GM12878 (cell line): ENCODE measurements around the gene LRRC73. TPM values are rescaled to one million over a fixed set of nuclear protein-coding genes. Genes with fewer than 3 reads are reported as not detected.

Experiments used
- ATAC-seq: fragments of 200-7000 bp; cut with Tn5 transposase; 3 replicates; pipeline ENCODE4 v1.9.1; 2020; ENCODE audit warnings: mild to moderate bottlenecking, moderate library complexity
- BruUV-seq: library from RNA; stranded (reverse); fragments of 400-500 nt; replicated peaks from 2 replicates; lab custom pipeline; 2021; lab: Mats Ljungman, UMichigan
- CTCF ChIA-PET: fragments of 300-600 bp; sonication (Branson Sonifier 250); formaldehyde crosslinking; extraction: SDS; loops from one replicate; lab custom pipeline; 2021; ENCODE audit warnings: inconsistent platforms; lab: Yijun Ruan, JAX
- POLR2A ChIA-PET: fragments of 350-600 bp; formaldehyde crosslinking; extraction: SDS; loops from one replicate; lab custom pipeline; 2021; ENCODE audit warnings: inconsistent platforms; lab: Charles Lee
- RAD21 ChIA-PET: fragments of 300-600 bp; sonication (Branson Sonifier 250); formaldehyde crosslinking; loops from one replicate; lab custom pipeline; 2023; ENCODE audit warnings: antibody characterized with exemption; ENCODE audit not compliant: unreplicated experiment; lab: Charles Lee
- SMC1A ChIA-PET: fragments of 300-600 bp; sonication (Branson Sonifier 250); formaldehyde crosslinking; loops from one replicate; lab custom pipeline; 2023; ENCODE audit not compliant: unreplicated experiment, uncharacterized antibody; lab: Charles Lee
- DNase-seq: peaks from one replicate; pipeline ENCODE4 v3.0.0-alpha.2; 2011; ENCODE audit warnings: low read depth, low spot score
- FAIRE-seq: peaks from 3 replicates; lab custom pipeline; 2011; peaks lifted over from hg19 to GRCh38; lab: Jason Lieb, UNC
- H2AFZ ChIP-seq: 2 replicates; pipeline ENCODE4 v1.6.0; 2011; ENCODE audit warnings: low read depth, low read length, control low read depth; ENCODE audit not compliant: control insufficient read depth
- H3K27ac ChIP-seq: 2 replicates; pipeline ENCODE4 v1.5.1; 2011; ENCODE audit warnings: control low read depth; ENCODE audit not compliant: control insufficient read depth, insufficient read depth
- H3K27me3 ChIP-seq, 2 experiments: replicated peaks in 1 of 2; 2 replicates each; pipeline versions ENCODE4 v1.6.0 to v1.6.1; 2011; ENCODE audit warnings: low read length in 1 of 2; ENCODE audit not compliant: control insufficient read depth in 2 of 2, insufficient read depth in 2 of 2
- H3K36me3 ChIP-seq, 2 experiments: 2 replicates each; pipeline ENCODE4 v1.5.1; 2011; ENCODE audit warnings: low read length in 1 of 2; ENCODE audit not compliant: control insufficient read depth in 2 of 2, insufficient read depth in 2 of 2
- H3K4me1 ChIP-seq: 2 replicates; pipeline ENCODE4 v1.6.1; 2011; ENCODE audit warnings: mild to moderate bottlenecking, low read length, moderate library complexity, mixed read lengths; ENCODE audit not compliant: control insufficient read depth, insufficient read depth
- H3K4me2 ChIP-seq: 2 replicates; pipeline ENCODE4 v1.6.0; 2011; ENCODE audit warnings: control low read depth; ENCODE audit not compliant: control insufficient read depth, insufficient read depth
- H3K4me3 ChIP-seq: fragments of 200-600 bp; sonication (generic); 2 replicates; pipeline ENCODE4 v1.5.1; 2016
- H3K79me2 ChIP-seq: 2 replicates; pipeline ENCODE4 v1.6.0; 2011; ENCODE audit warnings: low read length; ENCODE audit not compliant: control insufficient read depth, insufficient read depth
- H3K9ac ChIP-seq: 2 replicates; pipeline ENCODE4 v1.8.0; 2011; ENCODE audit warnings: low read length, control low read depth, mixed read lengths; ENCODE audit not compliant: control insufficient read depth, insufficient read depth
- H3K9me3 ChIP-seq: replicated peaks from 3 replicates; pipeline ENCODE4 v1.5.1; 2011; ENCODE audit warnings: mild to moderate bottlenecking, low read length; ENCODE audit not compliant: control insufficient read depth, insufficient read depth
- H4K20me1 ChIP-seq: 2 replicates; pipeline ENCODE4 v1.6.0; 2011; ENCODE audit not compliant: control insufficient read depth, insufficient read depth
- BRCA1 ChIP-seq: IDR thresholded peaks from 2 replicates; pipeline ENCODE4 v1.6.1; 2011; ENCODE audit warnings: low read depth, low read length, improper control_type of control experiment
- FOXK2 ChIP-seq: fragments of 450-650 bp; IDR thresholded peaks from 2 replicates; pipeline ENCODE4 v1.6.1; 2017; ENCODE audit warnings: mild to moderate bottlenecking, moderate library complexity
- NBN ChIP-seq: fragments of 450-650 bp; IDR thresholded peaks from 2 replicates; pipeline ENCODE4 v1.6.1; 2016
- RAD51 ChIP-seq: fragments of 450-650 bp; IDR thresholded peaks from 2 replicates; pipeline ENCODE4 v1.6.1; 2016; ENCODE audit warnings: moderate library complexity, mild to moderate bottlenecking, inconsistent platforms
- WGBS: methylation state at CpG from one replicate; pipeline ENCODE4 v1.1.6; 2016; ENCODE audit warnings: low lambda C conversion rate; ENCODE audit not compliant: insufficient replicate concordance, insufficient coverage; ENCODE audit errors: missing lambda C conversion rate; 5-methylcytosine and 5-hydroxymethylcytosine counted together
- in situ Hi-C: fragments of 300-500 bp; cut with MboI; formaldehyde crosslinking; loops from 9 replicates; pipeline ENCODE4 v1.14.3; 2018; ENCODE audit warnings: mixed read lengths
- intact Hi-C: fragments of 100-400 bp; cut with micrococcal nuclease; formaldehyde crosslinking; loops from one replicate; pipeline ENCODE4 v1.14.2; 2022; ENCODE audit not compliant: unreplicated experiment
- polyA plus RNA-seq, 11 experiments: library from polyadenylated mRNA; depleted of rRNA in 4 of 11; unstranded in 6 of 11; stranded (reverse) in 5 of 11; fragments of >200 nt; fragmentation: Nextera tagmentation in 4 of 11; fragmentation: Illumina TruSeq in 1 of 11; extraction: Ambion mirVana in 4 of 11; extraction: Trizol in 1 of 11; gene quantifications; 1 replicate in 1 of 11; 2 replicates in 10 of 11; pipeline versions ENCODE4 v1.2.1 to v1.2.3, GENCODE V29; 2011 to 2016; ENCODE audit warnings: inconsistent platforms in 2 of 11, missing spikeins in 2 of 11, low read depth in 1 of 11
- total RNA-seq, 4 experiments: library from RNA; depleted of rRNA in 3 of 4; stranded (reverse); fragments of >200 nt in 3 of 4; fragmentation: Illumina TruSeq in 1 of 4; extraction: Trizol in 1 of 4; gene quantifications; 2 replicates each; pipeline versions ENCODE4 v1.2.1 to v1.2.3, GENCODE V29; 2013 to 2021
- TF ChIP-seq, protein P1 (sequence below): fragments of 450-650 bp; IDR thresholded peaks from 2 replicates; pipeline ENCODE4 v1.6.1; 2017; ENCODE audit warnings: mild to moderate bottlenecking, low read depth, inconsistent platforms; ENCODE audit not compliant: poor library complexity, severe bottlenecking
- TF ChIP-seq, protein P2 (sequence below): fragments of 450-650 bp; IDR thresholded peaks from 2 replicates; pipeline ENCODE4 v1.6.1; 2017; ENCODE audit warnings: mild to moderate bottlenecking, moderate library complexity
- TF ChIP-seq, protein P3 (sequence below): IDR thresholded peaks from 2 replicates; pipeline ENCODE4 v1.6.1; 2011; ENCODE audit warnings: borderline replicate concordance, low read depth, mild to moderate bottlenecking, moderate library complexity, low read length; ENCODE audit not compliant: insufficient read depth, poor library complexity, severe bottlenecking

Gene LRRC73
- total and polyA plus RNA-seq, 10 of the 15 experiments (the other 5 are each of a cell fraction or from before 2014, with no cell fraction given) = 0.13 TPM; not detected in 9

DNA sequence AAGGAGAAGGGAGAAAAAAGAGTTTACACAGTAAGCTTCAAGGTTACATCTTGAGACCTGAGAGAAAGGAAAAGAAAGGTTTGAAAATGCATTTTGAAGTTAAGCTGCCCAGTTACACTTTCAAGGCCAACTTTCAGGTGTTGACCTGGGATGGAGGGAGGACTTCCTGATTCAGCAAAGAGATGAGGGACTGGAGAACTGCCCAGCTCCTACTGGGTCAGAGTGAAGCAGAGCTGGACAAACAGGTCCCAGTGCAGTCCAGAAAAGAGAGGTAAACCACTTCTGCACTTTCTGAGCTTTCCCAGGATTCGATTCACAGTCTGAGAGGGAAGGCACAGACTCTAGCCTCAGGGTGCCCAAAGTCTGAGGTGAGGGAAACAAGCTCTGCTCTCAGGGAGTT is 38.7 kb downstream of the LRRC73 start:
- ChIA-PET RAD21 (interaction anchor here (1.0 kb wide), 2 partner anchors 16 to 85 kb away, joined by 3 to 4 read pairs; partner anchors contain the start of gene DLK2), CTCF (interaction anchor here (0.9 to 1.1 kb wide), 2 partner anchors 11 to 14 kb away, joined by 4 read pairs; no protein-coding TSS in a partner anchor), POLR2A (interaction anchor here (0.6 kb wide), 1 partner anchor 17 kb away, joined by 3 read pairs; no protein-coding TSS in a partner anchor), SMC1A (interaction anchor here (1.1 to 1.5 kb wide), 2 partner anchors 12 to 36 kb away, joined by 4 read pairs; no protein-coding TSS in a partner anchor)
- H3K79me2 ChIP-seq = no peaks in the 10 kb centered on the region
- peaks cover 0 to 2% of the 10 kb centered on the region in 2 experiments; a peak in 1 of 4 replicates for H3K27me3 ChIP-seq
- no peak overlapping the region for H3K4me2 ChIP-seq
- no peak overlapping the region for H3K27ac ChIP-seq
- intact Hi-C loops (no loop called here), in situ Hi-C loops (no loop called here)
- H3K4me1 ChIP-seq = no peaks in the 10 kb centered on the region
- H3K9ac ChIP-seq = no peak overlapping the region
- WGBS = 0% methylated on average over 1 of the region's 1 CpG
- no peaks in the 10 kb centered on the region for H4K20me1 ChIP-seq
- DNase-seq = no peak
- H3K36me3 ChIP-seq = no peaks in the 10 kb centered on the region
- H2AFZ ChIP-seq = no peak overlapping the region
- no peak for FAIRE-seq
- H3K4me3 ChIP-seq = no peak overlapping the region
- H3K9me3 ChIP-seq = no peaks in the 10 kb centered on the region
- no TSS peak for BruUV-seq
- ATAC-seq = no peak
- no peak for TF ChIP-seq NBN
- TF ChIP-seq BRCA1 = no peak
- TF ChIP-seq FOXK2 = no peak
- no peak for TF ChIP-seq RAD51
- TF ChIP-seq, protein P1, sequence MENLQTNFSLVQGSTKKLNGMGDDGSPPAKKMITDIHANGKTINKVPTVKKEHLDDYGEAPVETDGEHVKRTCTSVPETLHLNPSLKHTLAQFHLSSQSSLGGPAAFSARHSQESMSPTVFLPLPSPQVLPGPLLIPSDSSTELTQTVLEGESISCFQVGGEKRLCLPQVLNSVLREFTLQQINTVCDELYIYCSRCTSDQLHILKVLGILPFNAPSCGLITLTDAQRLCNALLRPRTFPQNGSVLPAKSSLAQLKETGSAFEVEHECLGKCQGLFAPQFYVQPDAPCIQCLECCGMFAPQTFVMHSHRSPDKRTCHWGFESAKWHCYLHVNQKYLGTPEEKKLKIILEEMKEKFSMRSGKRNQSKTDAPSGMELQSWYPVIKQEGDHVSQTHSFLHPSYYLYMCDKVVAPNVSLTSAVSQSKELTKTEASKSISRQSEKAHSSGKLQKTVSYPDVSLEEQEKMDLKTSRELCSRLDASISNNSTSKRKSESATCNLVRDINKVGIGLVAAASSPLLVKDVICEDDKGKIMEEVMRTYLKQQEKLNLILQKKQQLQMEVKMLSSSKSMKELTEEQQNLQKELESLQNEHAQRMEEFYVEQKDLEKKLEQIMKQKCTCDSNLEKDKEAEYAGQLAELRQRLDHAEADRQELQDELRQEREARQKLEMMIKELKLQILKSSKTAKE = no peak
- TF ChIP-seq, protein P2, sequence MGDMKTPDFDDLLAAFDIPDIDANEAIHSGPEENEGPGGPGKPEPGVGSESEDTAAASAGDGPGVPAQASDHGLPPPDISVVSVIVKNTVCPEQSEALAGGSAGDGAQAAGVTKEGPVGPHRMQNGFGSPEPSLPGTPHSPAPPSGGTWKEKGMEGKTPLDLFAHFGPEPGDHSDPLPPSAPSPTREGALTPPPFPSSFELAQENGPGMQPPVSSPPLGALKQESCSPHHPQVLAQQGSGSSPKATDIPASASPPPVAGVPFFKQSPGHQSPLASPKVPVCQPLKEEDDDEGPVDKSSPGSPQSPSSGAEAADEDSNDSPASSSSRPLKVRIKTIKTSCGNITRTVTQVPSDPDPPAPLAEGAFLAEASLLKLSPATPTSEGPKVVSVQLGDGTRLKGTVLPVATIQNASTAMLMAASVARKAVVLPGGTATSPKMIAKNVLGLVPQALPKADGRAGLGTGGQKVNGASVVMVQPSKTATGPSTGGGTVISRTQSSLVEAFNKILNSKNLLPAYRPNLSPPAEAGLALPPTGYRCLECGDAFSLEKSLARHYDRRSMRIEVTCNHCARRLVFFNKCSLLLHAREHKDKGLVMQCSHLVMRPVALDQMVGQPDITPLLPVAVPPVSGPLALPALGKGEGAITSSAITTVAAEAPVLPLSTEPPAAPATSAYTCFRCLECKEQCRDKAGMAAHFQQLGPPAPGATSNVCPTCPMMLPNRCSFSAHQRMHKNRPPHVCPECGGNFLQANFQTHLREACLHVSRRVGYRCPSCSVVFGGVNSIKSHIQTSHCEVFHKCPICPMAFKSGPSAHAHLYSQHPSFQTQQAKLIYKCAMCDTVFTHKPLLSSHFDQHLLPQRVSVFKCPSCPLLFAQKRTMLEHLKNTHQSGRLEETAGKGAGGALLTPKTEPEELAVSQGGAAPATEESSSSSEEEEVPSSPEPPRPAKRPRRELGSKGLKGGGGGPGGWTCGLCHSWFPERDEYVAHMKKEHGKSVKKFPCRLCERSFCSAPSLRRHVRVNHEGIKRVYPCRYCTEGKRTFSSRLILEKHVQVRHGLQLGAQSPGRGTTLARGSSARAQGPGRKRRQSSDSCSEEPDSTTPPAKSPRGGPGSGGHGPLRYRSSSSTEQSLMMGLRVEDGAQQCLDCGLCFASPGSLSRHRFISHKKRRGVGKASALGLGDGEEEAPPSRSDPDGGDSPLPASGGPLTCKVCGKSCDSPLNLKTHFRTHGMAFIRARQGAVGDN = no peak
- TF ChIP-seq, protein P3, sequence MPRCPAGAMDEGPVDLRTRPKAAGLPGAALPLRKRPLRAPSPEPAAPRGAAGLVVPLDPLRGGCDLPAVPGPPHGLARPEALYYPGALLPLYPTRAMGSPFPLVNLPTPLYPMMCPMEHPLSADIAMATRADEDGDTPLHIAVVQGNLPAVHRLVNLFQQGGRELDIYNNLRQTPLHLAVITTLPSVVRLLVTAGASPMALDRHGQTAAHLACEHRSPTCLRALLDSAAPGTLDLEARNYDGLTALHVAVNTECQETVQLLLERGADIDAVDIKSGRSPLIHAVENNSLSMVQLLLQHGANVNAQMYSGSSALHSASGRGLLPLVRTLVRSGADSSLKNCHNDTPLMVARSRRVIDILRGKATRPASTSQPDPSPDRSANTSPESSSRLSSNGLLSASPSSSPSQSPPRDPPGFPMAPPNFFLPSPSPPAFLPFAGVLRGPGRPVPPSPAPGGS = no peak
